ENCODE data around the gene GSTP1.
A peak's percentile ranks its signal among the peaks of the same experiment; 100 is the strongest.

The GSTP1 gene

GRCh38 chr11:67610302-67610868, 26.8 kb downstream of the GSTP1 start:
- TF ChIP-seq CTCF (IDR thresholded peaks at IDR 0.05; ENCODE audit: borderline replicate concordance, control extremely low read depth, extremely low read depth, insufficient read depth, missing control alignments) = no peak
- no peak for DNase-seq (ENCODE audit: low spot score)
- in situ Hi-C loops (cut with MboI; ENCODE audit: low sequenced_read_pairs, unreplicated experiment) = no loop called here

GRCh38 chr11:67611165-67611564, 27.6 kb downstream of the GSTP1 start:
- in situ Hi-C loops (cut with MboI; ENCODE audit: low sequenced_read_pairs, unreplicated experiment) = no loop called here
- no peak for DNase-seq (ENCODE audit: low spot score)
- TF ChIP-seq CTCF (IDR thresholded peaks at IDR 0.05; ENCODE audit: borderline replicate concordance, control extremely low read depth, extremely low read depth, insufficient read depth, missing control alignments) = no peak

- in situ Hi-C loops (cut with MboI; ENCODE audit: low sequenced_read_pairs, unreplicated experiment) = no loop called here
- TF ChIP-seq CTCF (IDR thresholded peaks at IDR 0.05; ENCODE audit: borderline replicate concordance, control extremely low read depth, extremely low read depth, insufficient read depth, missing control alignments) = no peak
- no peak for DNase-seq (ENCODE audit: low spot score)
Observed at GRCh38 chr11:67611704-67612587, 28.3 kb downstream of the GSTP1 start.

GRCh38 chr11:67612751-67613150, 29.1 kb downstream of the GSTP1 start:
- TF ChIP-seq CTCF (IDR thresholded peaks at IDR 0.05; ENCODE audit: borderline replicate concordance, control extremely low read depth, extremely low read depth, insufficient read depth, missing control alignments) = no peak
- in situ Hi-C loops (cut with MboI; ENCODE audit: low sequenced_read_pairs, unreplicated experiment) = no loop called here
- DNase-seq (ENCODE audit: low spot score) = no peak

GRCh38 chr11:67613313-67613959, 29.8 kb downstream of the GSTP1 start:
- in situ Hi-C loops (cut with MboI; ENCODE audit: low sequenced_read_pairs, unreplicated experiment) = no loop called here
- TF ChIP-seq CTCF (IDR thresholded peaks at IDR 0.05; ENCODE audit: borderline replicate concordance, control extremely low read depth, extremely low read depth, insufficient read depth, missing control alignments) = no peak

DNA sequence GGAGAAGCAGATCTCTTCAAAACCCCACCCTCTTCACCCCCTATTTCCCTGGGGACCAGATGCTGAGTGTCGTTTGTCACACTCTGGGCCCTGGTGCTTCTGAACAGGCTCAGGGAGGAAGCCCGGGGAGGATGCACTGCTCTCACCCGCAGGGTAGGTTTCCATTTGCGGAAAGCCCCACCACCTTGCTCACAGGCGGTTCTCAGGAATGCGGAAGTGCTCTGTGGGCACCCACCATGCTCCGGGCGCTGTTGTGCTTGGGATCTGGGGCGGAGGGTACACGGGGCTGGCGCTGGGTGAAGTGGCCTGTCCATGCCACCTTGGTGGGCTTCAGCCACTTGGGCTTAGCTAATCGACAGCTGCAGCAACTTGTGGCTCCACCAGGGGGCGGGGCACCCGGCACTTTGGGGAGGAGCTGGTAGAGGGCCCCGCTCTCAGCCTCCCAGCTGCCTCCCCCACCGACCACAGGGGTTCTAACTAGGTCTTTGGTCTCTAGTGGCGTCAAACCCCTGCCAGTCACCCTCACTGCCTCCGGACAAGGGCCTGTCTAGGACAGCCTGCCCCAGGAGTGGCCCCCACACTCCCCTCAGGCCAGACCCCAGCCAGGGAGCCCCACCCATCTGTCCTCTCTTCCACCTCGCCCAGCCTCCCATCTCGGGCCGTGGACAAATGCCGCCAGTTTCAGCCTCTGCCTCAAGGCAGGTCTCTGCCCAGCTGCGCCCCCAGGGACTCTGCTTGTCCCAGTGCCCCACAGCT, 30.5 kb downstream of the GSTP1 start:
- peak; percentile 89 for DNase-seq (ENCODE audit: low spot score)
- TF ChIP-seq CTCF (IDR thresholded peaks at IDR 0.05; ENCODE audit: borderline replicate concordance, control extremely low read depth, extremely low read depth, insufficient read depth, missing control alignments) = peak; percentile 38
- in situ Hi-C loops (cut with MboI; ENCODE audit: low sequenced_read_pairs, unreplicated experiment) = no loop called here

More at GRCh38 chr11:67613313-67613959, 29.8 kb downstream of the GSTP1 start:
- no peak for DNase-seq (ENCODE audit: low spot score)

Data from GM13976 (cell line).